ENCODE measurements around the gene ATAD3A.
"Not testable (repeated sequence)": the region's sequence is repeated elsewhere in the genome, so short reads cannot be mapped to it uniquely, and the experiment has no call there.

DNA sequence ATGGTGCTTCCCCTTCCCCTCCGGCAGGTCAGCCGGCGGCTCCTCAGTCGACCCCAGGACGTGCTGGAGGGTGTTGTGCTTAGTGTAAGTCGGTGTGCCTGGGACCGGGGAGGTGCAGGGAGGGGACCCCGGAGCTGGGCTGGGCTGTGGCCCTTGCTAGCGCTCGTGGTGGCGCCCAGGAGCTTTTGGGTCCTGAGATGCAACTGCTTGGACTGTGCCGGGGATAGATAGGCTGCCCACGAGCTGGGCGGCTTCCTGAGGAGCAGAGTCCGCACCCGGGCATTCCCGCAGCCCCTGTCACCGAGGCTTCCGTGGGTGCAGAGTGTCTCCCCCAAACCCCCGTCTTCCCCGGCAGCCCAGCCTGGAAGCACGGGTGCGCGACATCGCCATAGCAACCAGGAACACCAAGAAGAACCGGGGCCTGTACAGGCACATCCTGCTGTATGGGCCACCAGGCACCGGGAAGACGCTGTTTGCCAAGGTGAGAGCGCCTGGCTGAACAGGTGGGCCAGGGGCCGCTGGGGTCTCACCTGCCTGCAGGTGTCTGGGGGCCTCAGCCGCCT lies 26.1 kb upstream of the ATAD3A start:
- TF ChIP-seq POLR2AphosphoS5 (IDR thresholded peaks at IDR 0.05) = not testable (repeated sequence)
- TF ChIP-seq, protein P1, sequence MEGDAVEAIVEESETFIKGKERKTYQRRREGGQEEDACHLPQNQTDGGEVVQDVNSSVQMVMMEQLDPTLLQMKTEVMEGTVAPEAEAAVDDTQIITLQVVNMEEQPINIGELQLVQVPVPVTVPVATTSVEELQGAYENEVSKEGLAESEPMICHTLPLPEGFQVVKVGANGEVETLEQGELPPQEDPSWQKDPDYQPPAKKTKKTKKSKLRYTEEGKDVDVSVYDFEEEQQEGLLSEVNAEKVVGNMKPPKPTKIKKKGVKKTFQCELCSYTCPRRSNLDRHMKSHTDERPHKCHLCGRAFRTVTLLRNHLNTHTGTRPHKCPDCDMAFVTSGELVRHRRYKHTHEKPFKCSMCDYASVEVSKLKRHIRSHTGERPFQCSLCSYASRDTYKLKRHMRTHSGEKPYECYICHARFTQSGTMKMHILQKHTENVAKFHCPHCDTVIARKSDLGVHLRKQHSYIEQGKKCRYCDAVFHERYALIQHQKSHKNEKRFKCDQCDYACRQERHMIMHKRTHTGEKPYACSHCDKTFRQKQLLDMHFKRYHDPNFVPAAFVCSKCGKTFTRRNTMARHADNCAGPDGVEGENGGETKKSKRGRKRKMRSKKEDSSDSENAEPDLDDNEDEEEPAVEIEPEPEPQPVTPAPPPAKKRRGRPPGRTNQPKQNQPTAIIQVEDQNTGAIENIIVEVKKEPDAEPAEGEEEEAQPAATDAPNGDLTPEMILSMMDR (IDR thresholded peaks at IDR 0.05; ENCODE audit: poor library complexity, severe bottlenecking) = not testable (repeated sequence)
